HTR-8/SVneo (cell line): ENCODE measurements around the gene ARAP2.
A peak's percentile ranks its signal among the peaks of the same experiment; 100 is the strongest.
"Not testable (repeated sequence)": the region's sequence is repeated elsewhere in the genome, so short reads cannot be mapped to it uniquely, and the experiment has no call there.

Experiments used
- DNase-seq: peaks from one replicate; pipeline ENCODE4 v3.0.0; 2011; ENCODE audit warnings: low spot score, mixed read lengths; ENCODE audit not compliant: insufficient read length
- FAIRE-seq: peaks from 2 replicates; lab custom pipeline; 2011; peaks lifted over from hg19 to GRCh38; lab: Jason Lieb, UNC

ARAP2 gene

DNA sequence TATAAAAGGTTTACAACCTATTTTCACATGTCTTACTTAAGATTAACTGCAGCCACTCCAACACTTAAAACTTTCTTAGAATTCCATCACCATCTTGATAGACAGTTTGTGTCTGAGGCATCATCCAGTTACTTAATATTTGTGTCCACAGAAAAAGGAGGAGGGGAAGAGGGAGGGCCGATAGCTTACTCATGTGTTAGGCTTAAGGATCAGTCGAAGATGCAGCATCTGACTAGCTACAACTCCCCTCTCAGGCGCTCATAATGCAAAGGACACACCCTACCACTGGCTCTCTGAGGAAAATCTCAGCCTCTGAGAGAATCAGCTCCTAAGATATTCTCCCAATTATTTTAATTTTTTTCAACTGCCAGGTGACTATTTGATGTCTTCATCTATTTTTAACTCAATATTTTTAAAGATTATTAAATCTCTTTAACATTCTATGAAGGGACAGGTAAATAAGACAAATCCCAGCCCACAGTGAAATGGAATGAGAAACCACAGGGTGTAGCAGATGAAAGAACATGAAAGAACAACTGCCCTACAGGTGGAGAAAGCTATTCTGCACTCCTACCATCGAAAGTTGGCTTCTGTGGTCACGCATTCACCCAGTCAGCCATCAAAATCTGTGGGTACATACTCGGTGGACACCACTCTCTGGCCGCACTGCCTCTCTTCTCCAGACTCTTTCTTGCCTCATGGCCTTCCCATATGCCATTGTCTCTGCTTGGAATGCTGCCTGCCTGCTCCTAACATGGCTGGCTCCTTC lies 48.0 kb downstream of the ARAP2 start:
- FAIRE-seq (no peak), DNase-seq (no peak)

- FAIRE-seq (no peak), DNase-seq (no peak)
These were observed 51.4 kb downstream of the ARAP2 start for GRCh38 chr4:36192922-36193321.

GRCh38 chr4:36189511-36190226 lies 54.6 kb downstream of the ARAP2 start:
- DNase-seq (no peak), FAIRE-seq (no peak)

DNA sequence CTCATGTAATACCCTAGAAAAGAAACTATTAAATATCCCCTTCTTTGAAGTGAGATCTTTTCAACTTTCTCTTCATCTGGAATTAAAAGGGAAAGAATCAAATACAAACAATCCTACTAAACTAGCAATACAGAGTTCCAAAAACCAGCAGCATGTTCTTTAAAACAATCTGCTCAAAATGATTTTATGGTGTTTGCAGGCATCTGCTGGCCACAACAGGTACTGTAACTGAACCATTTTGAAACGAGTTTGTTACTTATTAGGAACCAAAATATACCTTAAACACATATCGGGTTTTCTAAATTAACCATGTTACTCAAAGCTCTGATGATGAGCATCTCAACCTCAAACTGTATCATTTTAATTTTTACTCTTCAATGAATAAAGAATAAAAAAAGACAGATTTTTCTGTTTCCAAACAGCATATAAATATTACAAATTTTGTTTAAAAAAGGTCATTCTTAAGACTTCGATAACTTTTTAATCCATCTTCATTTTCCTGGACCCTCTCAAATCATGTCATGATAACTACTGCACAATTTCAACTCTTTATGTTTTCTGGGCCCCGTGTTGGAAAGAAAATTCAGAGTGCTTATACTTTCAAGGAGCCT lies 56.5 kb downstream of the ARAP2 start:
- DNase-seq: peak; percentile 15
- FAIRE-seq: no peak

GRCh38 chr4:36183665-36184393 lies 60.5 kb downstream of the ARAP2 start:
- DNase-seq (no peak), FAIRE-seq (no peak)

DNA sequence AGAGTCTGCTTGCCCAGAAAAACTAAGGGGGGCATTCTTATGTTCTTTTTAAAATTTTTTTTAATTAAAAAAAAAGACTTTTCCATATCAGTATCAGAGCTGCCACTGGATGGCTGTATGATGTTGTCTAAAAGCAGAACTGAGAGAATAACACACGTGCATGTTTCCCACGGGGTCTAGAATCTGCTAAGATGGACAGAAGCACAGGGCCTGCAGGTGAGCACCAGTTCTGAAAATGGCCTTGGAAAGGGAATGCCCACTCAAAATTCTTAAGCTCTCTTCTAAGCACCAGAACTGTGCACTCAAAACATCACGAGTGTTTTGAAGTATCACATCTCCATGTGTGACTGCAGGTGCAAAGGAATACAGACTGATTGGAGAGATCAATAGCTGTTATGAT lies 61.1 kb downstream of the ARAP2 start:
- no peak for FAIRE-seq

GRCh38 chr4:36182315-36182714 lies 62.0 kb downstream of the ARAP2 start:
- not testable (repeated sequence) for DNase-seq, FAIRE-seq

More for the DNA sequence above, 61.1 kb downstream of the ARAP2 start:
- DNase-seq: no peak

- DNase-seq (no peak), FAIRE-seq (no peak)
These were observed 64.1 kb downstream of the ARAP2 start for GRCh38 chr4:36180206-36180605.

DNA sequence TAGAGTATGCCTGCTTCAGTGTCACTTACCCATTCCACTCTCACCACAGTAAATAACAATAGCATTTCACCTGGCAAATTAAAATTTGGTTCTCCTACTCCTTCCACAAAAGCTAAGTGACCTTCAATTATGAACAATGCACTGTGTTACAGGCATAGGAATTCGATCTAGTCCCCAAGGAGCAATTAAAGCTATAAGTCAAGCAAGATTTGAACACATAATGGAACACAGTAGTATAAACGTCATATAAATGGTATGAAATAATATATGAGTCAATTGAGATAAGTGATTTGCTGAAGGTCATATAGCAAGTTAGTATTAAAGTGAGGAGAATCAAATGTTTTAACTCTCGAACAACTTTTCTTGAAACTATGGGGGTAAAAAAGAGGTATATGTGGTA lies 65.8 kb downstream of the ARAP2 start:
- FAIRE-seq: no peak

DNA sequence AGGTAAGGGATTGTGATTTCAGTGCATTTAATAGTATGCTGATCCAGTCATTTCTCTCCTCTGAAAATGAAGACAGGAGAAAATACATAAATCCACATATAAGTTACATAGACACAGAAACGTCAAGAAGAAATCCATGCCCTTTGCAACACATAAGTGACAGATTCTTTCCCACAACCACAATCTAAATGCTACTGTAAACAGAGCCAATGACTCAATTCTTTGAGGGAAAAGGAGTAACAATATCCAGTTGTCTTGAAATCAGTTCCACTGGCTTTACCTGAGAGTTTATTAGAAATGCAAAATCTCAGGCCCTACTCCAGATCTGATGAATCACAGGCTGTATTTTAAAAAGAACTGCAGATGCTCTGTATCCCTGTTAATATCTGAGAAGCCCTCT lies 66.4 kb downstream of the ARAP2 start:
- DNase-seq: no peak
- no peak for FAIRE-seq

More for the DNA sequence above, 65.8 kb downstream of the ARAP2 start:
- DNase-seq: no peak

DNA sequence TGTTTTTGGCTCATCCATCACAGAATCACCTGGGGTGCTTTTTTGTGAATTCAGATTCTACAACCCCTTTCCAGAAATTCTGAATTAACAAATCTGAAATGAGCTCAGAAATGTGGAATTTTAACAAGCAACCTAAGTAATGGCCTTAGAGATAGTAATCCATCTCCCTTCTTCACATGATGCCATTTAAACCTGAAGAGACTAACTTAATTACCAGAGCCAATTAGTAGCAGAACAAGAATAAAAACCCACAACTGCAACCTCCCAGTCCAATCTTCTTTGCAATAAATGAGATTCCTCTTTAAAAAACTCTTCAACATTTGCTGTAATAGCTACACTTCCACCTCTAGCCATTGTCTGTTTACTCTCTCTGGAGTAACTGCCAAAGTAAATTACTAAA lies 69.7 kb downstream of the ARAP2 start:
- FAIRE-seq (no peak), DNase-seq (no peak)

- DNase-seq: no peak
- no peak for FAIRE-seq
These were observed 70.4 kb downstream of the ARAP2 start for GRCh38 chr4:36173905-36174304.

GRCh38 chr4:36172656-36173055 lies 71.7 kb downstream of the ARAP2 start:
- no peak for DNase-seq

DNA sequence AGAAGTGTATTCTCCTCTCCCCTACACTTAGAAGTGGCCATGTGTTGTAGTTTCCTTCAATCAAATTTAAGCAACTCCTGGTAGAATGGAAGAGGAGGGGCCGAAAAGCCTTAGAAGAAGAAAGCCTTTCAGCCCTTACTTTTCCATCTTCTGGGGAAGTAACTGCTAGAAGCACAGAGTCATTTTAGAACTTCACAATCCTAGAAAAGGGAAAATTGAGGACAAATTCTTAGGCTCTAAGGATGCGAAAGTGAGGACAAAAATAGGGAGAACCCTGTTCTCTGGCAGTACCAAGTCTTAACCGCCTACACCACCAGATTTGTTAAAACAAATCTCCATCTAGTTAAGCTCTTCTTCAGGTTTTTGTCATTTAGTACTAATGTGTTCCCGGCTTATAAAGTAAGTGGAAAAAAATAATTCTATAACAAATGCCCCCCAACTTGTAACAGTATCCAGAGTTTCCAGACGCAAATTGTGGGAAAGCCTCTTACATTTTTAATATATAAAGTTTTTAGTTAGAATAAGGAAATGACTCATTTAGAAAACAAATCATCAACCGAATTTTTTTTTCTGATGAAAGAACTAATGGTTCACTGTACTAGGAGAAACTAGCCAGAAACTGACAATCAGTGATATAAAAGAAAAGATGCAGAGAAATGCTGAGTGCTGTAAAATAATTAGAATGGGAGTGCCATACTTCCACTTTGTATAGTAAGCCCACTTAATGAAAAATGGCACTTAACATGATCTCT lies 76.0 kb downstream of the ARAP2 start:
- DNase-seq (no peak), FAIRE-seq (no peak)

More at GRCh38 chr4:36172656-36173055, 71.7 kb downstream of the ARAP2 start:
- no peak for FAIRE-seq

- DNase-seq (no peak), FAIRE-seq (no peak)
These were observed 78.7 kb downstream of the ARAP2 start for GRCh38 chr4:36165631-36166005.

GRCh38 chr4:36164900-36165630 lies 79.2 kb downstream of the ARAP2 start:
- DNase-seq (no peak), FAIRE-seq (no peak)

DNA sequence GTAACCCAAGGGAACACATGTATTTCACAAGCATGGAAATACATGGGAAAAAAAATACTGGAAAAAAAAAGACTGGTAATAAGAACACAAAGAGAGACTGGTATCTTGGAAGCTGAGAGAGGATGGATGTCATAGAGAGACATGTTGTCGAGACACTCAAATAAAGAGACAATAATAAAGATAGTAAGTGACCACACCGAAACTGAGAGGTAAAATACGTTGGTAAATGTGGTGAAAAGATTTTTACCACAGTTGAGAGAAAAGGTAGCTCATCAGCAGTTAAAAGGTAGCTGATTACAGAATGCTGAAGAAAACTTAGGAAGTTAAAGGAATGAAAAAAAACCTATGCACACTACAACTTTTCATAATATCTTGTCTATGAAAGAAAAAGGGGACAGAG lies 81.1 kb downstream of the ARAP2 start:
- FAIRE-seq: no peak
- no peak for DNase-seq

DNA sequence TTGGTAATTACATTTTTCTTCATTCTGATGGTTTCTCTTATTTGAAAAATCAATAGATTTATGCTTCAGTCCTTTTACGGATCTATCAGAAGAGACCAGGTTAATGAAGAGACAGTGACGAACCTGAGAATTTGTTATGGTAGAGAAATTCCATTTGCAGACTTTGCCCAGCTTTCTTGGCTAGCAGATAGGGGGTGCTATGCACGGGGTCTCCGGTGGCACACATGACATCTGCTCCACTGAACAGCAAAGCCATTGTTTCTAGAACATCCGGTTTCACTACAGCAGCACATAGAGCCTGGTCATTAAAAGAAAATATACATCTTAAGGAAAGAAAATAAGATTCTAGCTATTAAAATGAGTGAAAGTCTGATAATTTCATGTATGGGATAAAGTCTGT lies 85.1 kb downstream of the ARAP2 start:
- DNase-seq: no peak
- no peak for FAIRE-seq

- FAIRE-seq: no peak
These were observed 91.6 kb downstream of the ARAP2 start for GRCh38 chr4:36152735-36153134.

More at GRCh38 chr4:36152735-36153134, 91.6 kb downstream of the ARAP2 start:
- no peak for DNase-seq
